OCI-LY3 (cell line): Measurements from ENCODE around the gene PCGF2.

ENCODE experiments used
- EZH2phosphoT487 ChIP-seq: fragments of 200-600 bp; shearing (Covaris generic); IDR thresholded peaks from 2 replicates; pipeline ENCODE4 v1.6.1; 2018; ENCODE audit warnings: antibody characterized with exemption, mixed run types, low read depth
- TF ChIP-seq, protein P1 (sequence below): fragments of 200-600, 300-600 bp; sonication (generic); IDR thresholded peaks from 2 replicates; pipeline ENCODE4 v1.5.1; 2014; ENCODE audit warnings: antibody characterized with exemption, low read length, low read depth

GRCh38 chr17:38706505-38707216 lies 41.5 kb downstream of the PCGF2 start:
- TF ChIP-seq, protein P1, sequence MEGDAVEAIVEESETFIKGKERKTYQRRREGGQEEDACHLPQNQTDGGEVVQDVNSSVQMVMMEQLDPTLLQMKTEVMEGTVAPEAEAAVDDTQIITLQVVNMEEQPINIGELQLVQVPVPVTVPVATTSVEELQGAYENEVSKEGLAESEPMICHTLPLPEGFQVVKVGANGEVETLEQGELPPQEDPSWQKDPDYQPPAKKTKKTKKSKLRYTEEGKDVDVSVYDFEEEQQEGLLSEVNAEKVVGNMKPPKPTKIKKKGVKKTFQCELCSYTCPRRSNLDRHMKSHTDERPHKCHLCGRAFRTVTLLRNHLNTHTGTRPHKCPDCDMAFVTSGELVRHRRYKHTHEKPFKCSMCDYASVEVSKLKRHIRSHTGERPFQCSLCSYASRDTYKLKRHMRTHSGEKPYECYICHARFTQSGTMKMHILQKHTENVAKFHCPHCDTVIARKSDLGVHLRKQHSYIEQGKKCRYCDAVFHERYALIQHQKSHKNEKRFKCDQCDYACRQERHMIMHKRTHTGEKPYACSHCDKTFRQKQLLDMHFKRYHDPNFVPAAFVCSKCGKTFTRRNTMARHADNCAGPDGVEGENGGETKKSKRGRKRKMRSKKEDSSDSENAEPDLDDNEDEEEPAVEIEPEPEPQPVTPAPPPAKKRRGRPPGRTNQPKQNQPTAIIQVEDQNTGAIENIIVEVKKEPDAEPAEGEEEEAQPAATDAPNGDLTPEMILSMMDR = no peak
- TF ChIP-seq EZH2phosphoT487 = no peak
